ENCODE measurements around the gene TMEM151A.

TMEM151A gene

DNA sequence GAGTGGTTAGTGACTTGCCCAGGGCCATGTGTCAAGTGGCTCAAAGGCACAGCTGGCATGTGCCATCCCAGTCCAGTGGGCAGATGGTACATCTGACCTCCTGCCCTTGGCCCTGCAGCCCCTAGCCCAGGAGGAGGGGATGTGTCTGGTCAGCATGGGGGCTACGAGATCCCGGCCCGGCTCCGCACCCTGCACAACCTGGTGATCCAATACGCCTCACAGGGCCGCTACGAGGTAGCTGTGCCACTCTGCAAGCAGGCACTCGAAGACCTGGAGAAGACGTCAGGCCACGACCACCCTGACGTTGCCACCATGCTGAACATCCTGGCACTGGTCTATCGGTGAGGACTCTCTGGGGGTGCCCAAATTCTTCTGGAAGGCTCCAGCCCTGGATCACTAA lies 29.0 kb upstream of the TMEM151A start:
- DNase-seq = no peak
- Histone ChIP-seq H4K20me1 (ENCODE audit: insufficient read depth, low read length) (no peaks in the 10 kb centered on the region), H3K4me1 (ENCODE audit: low read length) (peaks cover 11% of the 10 kb centered on the region), H3K4me3 (ENCODE audit: low read length) (no peak overlapping the region), H3K36me3 (replicated peaks; ENCODE audit: insufficient read depth, low read length) (no peaks in the 10 kb centered on the region), H3K27ac (ENCODE audit: low read length) (no peak overlapping the region), H3F3A (ENCODE audit: insufficient read depth, low read length) (peaks cover under 1% of the 10 kb centered on the region; the same call in 1 of the 2 replicates), H3K9ac (ENCODE audit: low read length) (no peak overlapping the region), H3K9me3 (replicated peaks; ENCODE audit: insufficient read depth, low read length) (no peaks in the 10 kb centered on the region), H3K27me3 (replicated peaks; ENCODE audit: insufficient read depth, low read length) (no peaks in the 10 kb centered on the region), H3K79me2 (ENCODE audit: low read length) (peaks cover 27% of the 10 kb centered on the region), H3K9me2 (replicated peaks; ENCODE audit: insufficient read depth, low read length) (no peaks in the 10 kb centered on the region), H2AFZ (ENCODE audit: low read length) (no peak overlapping the region), H3K4me2 (ENCODE audit: low read depth, low read length) (no peak overlapping the region)
- TF ChIP-seq EZH2 (optimal IDR thresholded peaks at IDR 0.05; ENCODE audit: low read depth, low read length) = no peak
- TF ChIP-seq EZH2phosphoT487 (IDR thresholded peaks at IDR 0.05; ENCODE audit: low read length) = no peak
- no peak for TF ChIP-seq CTCF (IDR thresholded peaks at IDR 0.05; ENCODE audit: low read length)

- Histone ChIP-seq H3K27me3 (replicated peaks; ENCODE audit: insufficient read depth, low read length) (no peaks in the 10 kb centered on the region), H2AFZ (ENCODE audit: low read length) (no peak overlapping the region), H3K27ac (ENCODE audit: low read length) (no peak overlapping the region), H3K9me3 (replicated peaks; ENCODE audit: insufficient read depth, low read length) (no peaks in the 10 kb centered on the region), H3K9ac (ENCODE audit: low read length) (no peak overlapping the region), H3K4me1 (ENCODE audit: low read length) (peaks cover 11% of the 10 kb centered on the region), H3K9me2 (replicated peaks; ENCODE audit: insufficient read depth, low read length) (no peaks in the 10 kb centered on the region), H3K36me3 (replicated peaks; ENCODE audit: insufficient read depth, low read length) (no peaks in the 10 kb centered on the region), H3K4me3 (ENCODE audit: low read length) (no peak overlapping the region), H3F3A (ENCODE audit: insufficient read depth, low read length) (peaks cover 6% of the 10 kb centered on the region; the same call in 1 of the 2 replicates), H3K79me2 (ENCODE audit: low read length) (peaks cover 21% of the 10 kb centered on the region), H4K20me1 (ENCODE audit: insufficient read depth, low read length) (no peaks in the 10 kb centered on the region), H3K4me2 (ENCODE audit: low read depth, low read length) (no peak overlapping the region)
- no peak for DNase-seq
- TF ChIP-seq EZH2 (optimal IDR thresholded peaks at IDR 0.05; ENCODE audit: low read depth, low read length) = no peak
- TF ChIP-seq CTCF (IDR thresholded peaks at IDR 0.05; ENCODE audit: low read length) = no peak
- no peak for TF ChIP-seq EZH2phosphoT487 (IDR thresholded peaks at IDR 0.05; ENCODE audit: low read length)
These were observed 28.5 kb upstream of the TMEM151A start for GRCh38 chr11:66263231-66263630.

GRCh38 chr11:66263785-66264184 lies 27.9 kb upstream of the TMEM151A start:
- H3K9me3 ChIP-seq (replicated peaks; ENCODE audit: insufficient read depth, low read length) = no peaks in the 10 kb centered on the region
- peaks cover 17% of the 10 kb centered on the region for H3K79me2 ChIP-seq (ENCODE audit: low read length)
- no peak overlapping the region for H3K9ac ChIP-seq (ENCODE audit: low read length)
- H3K9me2 ChIP-seq (replicated peaks; ENCODE audit: insufficient read depth, low read length) = no peaks in the 10 kb centered on the region
- DNase-seq = no peak
- H3F3A ChIP-seq (ENCODE audit: insufficient read depth, low read length) = peaks cover 6% of the 10 kb centered on the region; the same call in 1 of the 2 replicates
- H3K4me3 ChIP-seq (ENCODE audit: low read length) = no peak overlapping the region
- H3K27me3 ChIP-seq (replicated peaks; ENCODE audit: insufficient read depth, low read length) = no peaks in the 10 kb centered on the region
- H3K4me1 ChIP-seq (ENCODE audit: low read length) = peaks cover 8% of the 10 kb centered on the region
- TF ChIP-seq CTCF (IDR thresholded peaks at IDR 0.05; ENCODE audit: low read length) = no peak
- no peak for TF ChIP-seq EZH2 (optimal IDR thresholded peaks at IDR 0.05; ENCODE audit: low read depth, low read length)
- TF ChIP-seq EZH2phosphoT487 (IDR thresholded peaks at IDR 0.05; ENCODE audit: low read length) = no peak
- H4K20me1 ChIP-seq (ENCODE audit: insufficient read depth, low read length) = no peaks in the 10 kb centered on the region
- H3K36me3 ChIP-seq (replicated peaks; ENCODE audit: insufficient read depth, low read length) = no peaks in the 10 kb centered on the region
- H2AFZ ChIP-seq (ENCODE audit: low read length) = no peak overlapping the region
- H3K27ac ChIP-seq (ENCODE audit: low read length) = no peak overlapping the region
- H3K4me2 ChIP-seq (ENCODE audit: low read depth, low read length) = no peak overlapping the region
